Superior temporal gyrus (tissue), 1 donor: ENCODE results near the gene PSG6.
"Not testable (repeated sequence)": the region's sequence is repeated elsewhere in the genome, so short reads cannot be mapped to it uniquely, and the experiment has no call there.

ENCODE experiments used
- DNase-seq: peaks from one replicate; pipeline ENCODE4 v3.0.0-alpha.2; 2016; ENCODE audit errors: extremely low spot score

Gene PSG6

DNA sequence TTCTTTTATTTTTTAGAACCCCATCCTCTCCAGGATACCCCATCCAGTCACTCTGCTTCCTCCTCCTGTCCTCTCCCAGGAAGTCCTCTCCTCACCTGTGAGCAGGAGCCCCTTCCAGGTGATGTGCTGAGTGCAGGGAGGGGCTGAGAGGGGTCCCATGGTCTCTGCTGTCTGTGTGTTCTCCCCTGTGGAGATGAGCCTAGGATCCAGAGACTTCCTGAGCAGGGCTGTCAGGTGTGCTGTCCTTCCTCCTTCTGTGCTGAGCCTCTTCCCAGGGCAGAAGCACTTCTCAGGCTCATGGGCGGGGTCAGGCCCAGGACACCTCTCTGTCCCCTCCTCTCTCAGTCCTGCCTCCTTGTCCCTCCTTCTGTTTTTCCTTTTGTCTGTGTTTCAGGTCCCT is at the start of gene PSG6:
Gene PSG6 (minus strand): TSS at position 261 of the 400 bp plus-strand sequence. CDS start 102 bp downstream, at position 159.
- DNase-seq = not testable (repeated sequence)

DNA sequence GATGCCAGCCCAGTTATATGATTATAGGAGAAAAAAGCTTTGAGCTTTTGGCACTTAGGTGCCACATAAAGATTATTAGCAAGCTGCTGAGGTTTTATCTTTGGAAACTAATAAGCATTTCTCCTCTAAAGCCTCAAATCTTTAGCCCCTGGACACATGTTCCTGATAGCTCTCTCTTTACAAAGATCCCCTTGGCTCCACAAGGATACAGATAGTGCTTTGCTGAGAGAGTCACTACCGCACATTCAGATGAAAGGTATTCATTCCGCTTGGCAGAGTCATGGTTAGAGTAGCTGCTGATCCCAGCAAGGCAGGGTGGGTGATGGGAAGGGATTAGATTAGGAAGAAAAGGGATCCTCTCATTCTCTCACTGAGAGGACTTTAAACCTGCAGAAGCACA is 47.5 kb upstream of the PSG6 start:
- DNase-seq = no peak

DNA sequence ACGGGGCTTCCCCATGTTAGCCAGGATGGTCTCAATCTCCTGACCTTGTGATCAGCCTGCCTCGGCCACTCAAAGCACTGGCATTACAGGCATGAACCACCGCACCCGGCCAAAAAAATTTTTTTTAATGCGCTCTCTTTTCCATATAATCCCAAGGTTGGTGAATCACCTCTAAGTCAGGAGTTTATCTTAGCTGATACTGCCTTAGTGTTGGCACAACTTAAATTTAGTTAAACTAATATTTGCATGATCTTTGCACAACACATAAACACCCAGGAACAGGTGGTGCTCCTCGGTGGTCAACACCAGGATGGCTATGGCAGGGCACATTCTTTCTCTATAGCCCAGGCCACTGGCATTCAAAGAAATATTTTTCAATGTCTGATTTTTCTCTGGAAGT is 43.4 kb upstream of the PSG6 start:
- DNase-seq = no peak

DNA sequence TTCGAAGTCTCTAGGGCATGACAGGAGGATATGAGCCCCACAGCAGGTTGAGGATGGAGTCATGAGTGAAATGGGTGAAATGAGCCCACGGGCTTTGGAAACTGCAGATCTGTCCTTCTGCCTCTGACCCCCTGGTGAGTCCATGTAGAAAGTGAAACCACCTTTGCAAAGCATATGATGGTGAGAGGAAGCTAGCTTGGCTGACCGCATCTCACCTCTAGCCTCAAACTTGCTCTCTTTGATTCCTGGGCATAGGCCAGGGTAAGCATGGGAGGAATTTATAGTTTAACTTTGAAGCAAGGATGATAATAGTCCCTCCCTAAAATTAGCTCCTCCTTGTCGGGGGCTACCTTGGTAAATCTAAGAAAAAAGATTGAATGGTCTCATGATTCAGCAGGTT is 34.4 kb upstream of the PSG6 start:
- not testable (repeated sequence) for DNase-seq

DNA sequence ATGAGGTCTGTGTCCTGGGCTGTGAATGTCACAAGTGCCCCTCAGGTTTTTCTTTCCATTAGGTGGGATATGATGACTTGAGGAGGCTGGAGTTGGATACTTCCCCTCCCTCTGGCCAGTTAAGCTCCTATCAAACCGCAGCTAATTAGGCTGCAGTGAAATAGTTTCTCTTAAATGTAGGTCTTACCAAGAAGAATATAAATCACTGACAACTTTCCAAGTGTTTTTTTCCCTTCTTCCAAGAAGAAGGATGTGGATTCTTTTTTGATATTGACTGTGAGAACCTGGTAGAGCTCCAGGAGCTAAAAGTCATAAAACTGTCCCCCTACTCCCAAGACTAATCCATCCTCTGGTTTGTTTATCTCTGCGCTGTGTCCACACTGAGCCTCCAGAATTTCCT is 33.8 kb upstream of the PSG6 start:
- DNase-seq = not testable (repeated sequence)

DNA sequence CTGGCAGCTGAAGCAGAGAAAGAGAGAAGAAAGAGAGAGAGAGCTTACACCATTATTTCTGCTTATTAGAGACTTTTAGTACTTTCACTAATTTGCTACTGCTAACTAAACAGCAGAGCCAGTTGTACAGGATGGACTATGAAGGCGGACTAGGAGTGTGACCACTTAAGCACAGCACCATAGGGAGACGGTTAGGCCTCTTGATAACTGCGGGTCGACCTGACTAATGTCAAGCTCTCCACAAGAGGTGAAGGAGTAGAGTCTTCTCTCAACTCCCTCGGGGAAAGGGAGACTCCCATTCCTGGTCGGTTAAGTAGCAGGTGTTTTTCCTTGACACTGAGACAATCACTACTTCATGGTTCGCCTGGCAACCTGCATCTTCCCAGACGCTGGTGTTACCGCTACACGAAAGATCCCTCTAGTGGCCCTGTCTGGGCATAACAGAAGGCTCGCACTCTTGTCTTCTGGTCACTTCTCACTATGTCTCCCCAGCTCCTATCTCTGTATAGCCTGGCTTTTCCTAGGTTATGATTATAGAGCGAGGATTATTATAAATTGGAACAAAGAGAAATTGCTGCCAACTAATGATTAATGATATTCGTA is 24.6 kb upstream of the PSG6 start:
- no peak for DNase-seq

DNA sequence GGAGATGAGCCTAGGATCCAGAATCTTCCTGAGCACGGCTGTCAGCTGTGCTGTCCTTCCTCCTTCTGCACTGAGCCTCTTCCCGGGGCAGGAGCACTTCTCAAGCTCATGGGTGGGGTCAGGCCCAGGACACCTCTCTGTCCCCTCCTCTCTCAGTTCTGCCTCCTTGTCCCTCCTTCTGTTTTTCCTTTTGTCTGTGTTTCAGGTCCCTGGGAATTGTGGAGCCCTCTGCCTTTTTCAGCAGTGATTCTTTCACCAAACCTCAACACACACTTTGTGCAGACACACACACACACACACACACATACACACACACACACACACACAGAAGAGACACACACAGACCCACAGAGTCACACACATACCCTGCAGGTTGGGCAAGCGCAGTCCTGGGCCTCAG is 19.4 kb upstream of the PSG6 start, which contains the start of gene PSG7:
Gene PSG7 (minus strand): TSS at position 101 of the 400 bp plus-strand sequence. CDS start 131 bp downstream, outside the sequence.
- DNase-seq = not testable (repeated sequence)

DNA sequence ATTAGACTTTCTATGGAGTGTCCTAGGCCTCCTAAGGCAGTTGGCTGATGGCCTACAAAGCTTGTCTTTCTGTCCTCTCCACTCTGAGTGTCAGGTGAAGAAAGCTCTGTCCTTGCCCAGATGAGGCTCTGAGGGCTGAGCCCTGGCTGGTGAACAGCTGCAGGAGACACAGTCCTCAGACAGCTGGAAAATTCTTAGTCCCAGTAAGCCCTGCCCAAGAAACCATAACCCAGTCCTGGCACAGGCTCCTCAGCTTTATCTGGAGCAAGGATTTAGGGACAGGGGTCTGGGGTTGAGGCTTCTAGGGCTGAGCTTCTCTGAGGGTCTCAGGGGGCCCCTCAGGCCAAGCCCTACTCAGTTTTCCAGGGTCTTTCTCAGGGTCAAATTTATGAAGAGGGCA is 17.0 kb upstream of the PSG6 start:
- DNase-seq = not testable (repeated sequence)

DNA sequence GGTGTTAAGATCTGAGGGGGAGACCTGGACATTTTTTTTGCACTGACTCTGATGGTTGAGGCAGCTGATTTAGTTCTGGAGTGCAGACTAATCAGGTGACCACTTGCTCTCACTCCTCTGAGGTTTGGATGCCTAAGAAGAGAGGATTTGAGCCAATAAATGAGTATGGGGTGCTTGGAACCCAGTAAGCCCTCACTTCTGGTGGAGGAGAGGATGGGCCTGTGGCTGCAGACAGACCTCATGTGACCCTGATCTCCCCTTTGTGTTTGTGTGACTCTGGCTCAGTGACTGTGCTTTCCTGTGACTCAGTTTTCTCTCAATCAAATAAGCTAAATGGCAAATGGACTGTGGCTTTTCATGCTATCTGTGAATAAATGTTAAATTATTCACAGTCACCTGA is 16.5 kb upstream of the PSG6 start:
- not testable (repeated sequence) for DNase-seq

DNA sequence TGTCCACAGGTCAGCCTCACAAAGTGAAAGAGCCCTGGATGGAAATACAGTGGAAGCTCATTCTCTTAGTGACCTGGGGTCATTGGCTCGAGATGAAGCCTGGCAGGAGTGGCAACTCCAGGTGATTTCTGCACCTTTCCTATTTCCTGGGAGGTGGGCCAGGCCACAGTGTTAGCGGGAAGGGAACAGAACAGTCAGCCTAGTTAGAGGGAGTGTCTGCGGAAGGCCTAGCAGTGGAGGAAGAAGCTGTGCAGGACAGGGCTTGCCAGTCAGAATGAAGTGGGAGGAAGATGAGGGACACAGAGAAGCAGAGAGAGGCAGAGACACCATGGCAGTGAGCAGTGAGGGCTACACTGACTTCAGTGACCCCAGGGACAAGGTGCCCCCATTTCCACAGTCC is 15.7 kb upstream of the PSG6 start:
- not testable (repeated sequence) for DNase-seq

DNA sequence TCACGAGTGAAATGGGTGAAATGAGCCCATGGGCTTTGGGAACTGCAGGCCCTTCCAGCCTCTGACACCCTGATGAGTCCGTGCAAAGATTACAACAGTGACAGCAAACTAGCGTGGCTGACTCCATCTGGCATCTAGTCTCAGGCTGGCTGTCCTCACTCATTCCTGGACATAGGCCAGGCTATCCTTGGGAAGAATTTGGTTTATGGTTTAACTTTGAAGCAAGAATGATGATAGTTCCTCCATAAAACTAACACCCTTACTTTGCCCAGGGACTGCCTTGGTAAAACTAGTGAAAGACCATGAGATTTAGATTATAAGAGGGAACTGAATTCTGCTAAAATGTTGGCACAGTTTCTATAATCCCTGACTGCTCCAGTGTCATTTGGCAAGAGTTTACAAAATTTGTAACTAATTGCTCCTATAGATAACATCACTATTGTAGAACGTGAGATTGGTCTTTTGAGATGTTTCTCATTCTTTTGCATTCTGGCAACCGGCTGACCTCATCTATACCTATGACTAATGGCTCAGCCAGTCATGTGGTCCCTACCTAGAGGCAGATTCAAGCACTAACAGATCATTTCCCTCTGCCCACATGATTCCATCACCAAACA is 14.9 kb upstream of the PSG6 start:
- peak; percentile 10 for DNase-seq

DNA sequence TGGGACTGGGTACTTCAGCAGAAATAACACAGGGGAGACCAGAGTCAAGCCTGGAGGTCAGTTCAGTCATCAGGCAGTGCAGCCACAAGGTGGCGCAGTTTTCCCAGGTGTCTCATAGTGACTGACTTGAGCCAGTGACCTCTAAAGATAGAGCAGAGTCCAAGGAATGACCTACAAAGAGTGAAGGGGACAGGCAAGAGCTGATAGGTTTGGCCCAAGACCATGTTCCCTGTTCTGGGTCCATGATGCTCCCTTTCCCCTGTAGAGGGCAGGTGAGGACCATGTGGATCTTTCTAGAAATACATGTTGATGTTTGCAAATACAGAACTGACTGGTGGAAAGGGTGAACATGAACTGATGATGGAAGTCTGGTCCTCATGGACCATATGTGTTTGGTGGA is 12.5 kb upstream of the PSG6 start:
- DNase-seq = not testable (repeated sequence)

DNA sequence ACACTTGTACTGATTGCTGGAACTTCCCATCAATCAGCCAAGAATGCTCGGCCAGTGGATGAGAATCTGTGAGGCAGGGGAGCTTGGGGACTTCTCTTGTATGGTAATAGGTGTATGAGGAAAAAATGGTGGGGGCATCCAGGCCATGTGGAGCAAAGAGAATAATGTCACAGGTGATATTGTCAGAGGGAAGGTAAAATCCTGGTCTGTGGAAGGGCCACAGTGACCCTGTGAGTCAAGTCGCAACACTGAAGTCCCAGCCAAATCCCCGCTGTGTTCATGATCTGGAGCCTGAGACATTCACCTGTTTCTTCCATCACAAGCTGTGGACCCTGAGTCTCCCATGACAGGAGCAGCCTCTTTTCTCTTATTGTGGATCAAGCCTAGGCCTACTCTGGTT is 11.2 kb upstream of the PSG6 start:
- no peak for DNase-seq

DNA sequence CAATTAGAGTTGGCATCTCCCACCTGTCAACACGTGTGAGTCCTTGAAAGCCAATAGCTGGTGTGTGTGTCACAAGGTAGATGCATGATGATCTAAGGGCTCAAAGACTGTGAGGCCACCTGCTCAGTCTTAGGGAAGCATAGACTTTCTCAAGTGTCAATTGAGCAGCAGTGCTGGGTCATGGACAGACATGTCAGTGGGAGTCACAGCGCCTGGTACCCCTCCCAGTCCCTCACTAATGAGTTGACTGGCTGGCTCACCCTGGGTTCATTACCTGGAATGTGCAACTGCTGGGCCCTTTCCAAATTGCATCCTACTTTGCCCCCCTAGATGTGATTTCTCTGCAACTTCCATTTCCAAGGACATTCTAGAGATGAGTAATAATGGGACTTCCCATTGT is 9.1 kb upstream of the PSG6 start:
- no peak for DNase-seq

DNA sequence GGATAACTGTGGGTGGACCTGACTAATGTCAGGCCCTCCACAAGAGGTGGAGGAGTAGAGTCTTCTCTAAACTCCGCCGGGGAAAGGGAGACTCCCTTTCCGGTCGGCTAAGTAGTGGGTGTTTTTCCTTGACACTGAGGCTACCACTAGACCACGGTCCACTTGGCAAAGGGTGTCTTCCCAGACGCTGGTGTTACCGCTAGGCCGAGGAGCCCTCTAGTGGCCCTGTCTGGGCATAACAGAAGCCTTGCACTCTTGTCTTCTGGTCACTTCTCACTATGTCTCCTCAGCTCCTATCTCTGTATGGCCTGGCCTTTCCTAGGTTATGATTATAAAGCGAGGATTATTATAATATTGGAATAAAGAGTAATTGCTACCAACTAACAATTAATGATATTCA is 5.4 kb upstream of the PSG6 start:
- DNase-seq = peak; percentile 14

DNA sequence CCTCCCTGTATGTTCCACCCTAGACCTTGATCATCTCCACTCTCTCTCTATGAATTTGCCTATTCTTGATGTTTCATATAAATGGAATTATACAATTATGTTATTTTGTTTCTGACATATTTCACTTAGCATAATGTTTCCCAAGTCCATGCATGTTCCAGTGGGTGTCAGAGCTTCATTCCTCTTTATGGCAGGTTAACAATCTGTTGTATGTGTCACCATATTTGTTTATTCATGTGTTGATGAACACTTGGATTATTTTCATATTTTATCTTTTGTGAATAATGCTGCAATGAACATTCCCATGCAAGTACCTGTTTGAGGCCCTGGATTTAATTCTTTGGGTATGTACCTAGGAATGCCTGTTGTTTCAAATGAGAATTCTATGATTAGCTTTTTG is 3.3 kb upstream of the PSG6 start:
- not testable (repeated sequence) for DNase-seq

DNA sequence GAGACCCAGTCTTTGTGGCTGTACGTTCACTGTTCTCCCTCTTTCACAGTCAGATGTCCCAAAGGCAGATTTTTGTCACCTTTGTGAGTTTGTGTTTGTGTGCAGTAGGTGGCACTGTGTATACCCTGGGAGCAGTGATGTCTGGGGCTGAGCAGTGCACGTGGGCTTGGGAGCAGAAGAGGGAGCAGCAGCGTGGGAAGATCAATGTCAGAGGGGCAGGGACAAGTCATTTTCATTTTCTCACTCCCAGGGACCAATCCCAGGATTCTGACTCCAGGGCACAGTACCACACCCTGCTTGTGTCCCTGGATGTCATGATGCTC is 2.0 kb upstream of the PSG6 start:
- no peak for DNase-seq

DNA sequence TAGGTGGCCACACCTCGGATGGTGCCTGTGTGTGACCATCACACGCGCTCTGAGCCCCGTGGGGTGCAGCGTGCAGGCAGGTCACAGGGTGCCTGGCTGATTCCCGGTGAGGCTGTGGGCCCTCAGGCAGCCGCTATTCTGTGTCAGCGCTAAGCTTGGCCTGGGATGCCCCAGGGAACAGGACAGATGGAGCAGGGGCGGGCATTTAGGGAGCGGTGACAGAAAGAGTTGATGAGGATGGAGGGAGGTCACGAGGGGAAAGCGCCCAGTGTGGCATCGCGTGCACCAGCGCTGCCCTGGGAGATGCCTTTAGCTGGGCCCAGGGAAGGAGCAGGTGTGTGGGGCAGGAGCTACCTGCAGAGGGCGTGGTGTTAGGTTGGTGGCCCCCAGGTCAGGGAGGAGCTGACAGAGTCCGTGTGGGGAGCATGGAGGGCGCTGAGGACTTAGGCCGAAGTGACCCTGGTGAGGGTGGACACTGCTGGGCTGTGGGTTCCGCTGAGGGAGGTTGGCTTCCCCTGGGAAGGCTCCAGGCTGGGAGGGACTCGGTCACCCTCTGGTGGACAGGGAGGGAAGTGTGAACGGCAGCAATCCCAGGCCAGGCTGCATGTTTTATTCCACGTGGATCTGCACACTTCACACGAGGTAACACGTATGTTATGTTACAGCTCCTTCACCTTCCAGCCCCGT is 1.5 kb upstream of the PSG6 start:
- not testable (repeated sequence) for DNase-seq

DNA sequence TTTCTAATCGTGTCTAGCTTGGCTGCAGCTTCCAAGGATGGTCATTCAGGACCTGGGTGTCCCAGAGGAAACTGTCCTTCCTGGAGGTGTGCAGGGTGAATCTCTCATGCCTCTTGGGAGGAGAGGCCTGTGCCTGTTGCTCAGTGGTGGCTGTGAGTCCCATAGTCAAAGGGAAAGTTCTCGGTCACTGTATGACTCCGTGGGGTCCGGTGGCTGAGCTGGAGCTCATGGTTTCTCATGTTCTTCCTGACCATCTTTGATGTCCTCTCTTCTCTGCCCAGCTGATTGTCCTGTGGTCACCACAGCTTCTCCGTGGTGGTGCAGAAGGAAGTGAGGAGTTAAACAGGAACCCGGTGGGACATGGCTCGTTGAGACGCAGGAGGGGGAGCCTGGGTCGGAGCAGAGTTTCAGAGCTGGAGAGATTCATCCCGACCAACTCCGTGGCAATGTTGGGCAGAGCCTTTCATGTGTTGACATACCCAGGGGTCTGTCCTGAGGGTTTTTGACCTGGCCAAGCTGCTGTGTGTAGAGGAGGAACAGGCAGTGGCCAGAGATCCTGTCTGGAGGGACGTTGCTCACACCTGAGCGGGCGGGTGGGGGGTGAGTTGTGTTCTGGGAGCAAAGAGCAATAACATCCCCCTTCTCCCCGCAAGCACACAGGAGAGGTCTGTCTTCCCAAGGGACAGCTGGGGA is 829 bp upstream of the PSG6 start:
- not testable (repeated sequence) for DNase-seq

DNA sequence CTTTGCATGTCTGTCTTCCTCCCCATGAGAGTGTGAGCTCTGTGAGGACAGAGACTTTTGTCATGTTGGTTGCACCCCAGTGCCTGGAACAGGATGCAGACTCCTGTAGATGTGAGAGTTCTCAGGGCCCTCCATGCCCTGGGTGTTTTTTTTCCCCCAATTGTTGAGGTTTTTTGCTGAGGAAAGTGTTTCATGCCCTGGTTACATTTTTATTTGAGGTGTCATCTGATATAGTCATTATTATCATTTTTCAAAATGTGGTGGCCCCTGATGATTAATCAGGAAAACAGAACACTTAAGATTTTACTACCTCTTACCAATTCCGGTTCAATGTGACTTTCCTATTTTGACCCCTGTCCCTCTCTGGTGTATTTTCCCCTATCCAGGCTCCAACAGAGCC is 763 bp downstream of the PSG6 start:
- DNase-seq = not testable (repeated sequence)

DNA sequence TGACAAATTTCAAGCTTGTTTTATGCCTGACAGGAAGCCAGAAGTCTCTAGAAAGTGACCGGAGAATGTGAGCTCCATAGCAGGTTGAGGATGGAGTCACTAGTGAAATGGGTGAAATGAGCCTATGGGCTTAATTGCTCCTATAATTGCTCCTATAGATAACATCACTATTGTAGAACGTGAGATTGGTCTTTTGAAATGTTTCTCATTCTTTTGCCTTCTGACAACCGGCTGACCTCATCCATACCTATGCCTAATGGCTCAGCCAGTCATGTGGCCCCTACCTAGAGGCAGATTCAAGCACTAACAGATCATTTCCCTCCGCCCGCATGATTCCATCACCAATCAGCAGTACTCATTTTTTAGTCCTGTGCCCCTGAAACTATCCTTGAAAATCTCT is 4.2 kb downstream of the PSG6 start:
- not testable (repeated sequence) for DNase-seq

DNA sequence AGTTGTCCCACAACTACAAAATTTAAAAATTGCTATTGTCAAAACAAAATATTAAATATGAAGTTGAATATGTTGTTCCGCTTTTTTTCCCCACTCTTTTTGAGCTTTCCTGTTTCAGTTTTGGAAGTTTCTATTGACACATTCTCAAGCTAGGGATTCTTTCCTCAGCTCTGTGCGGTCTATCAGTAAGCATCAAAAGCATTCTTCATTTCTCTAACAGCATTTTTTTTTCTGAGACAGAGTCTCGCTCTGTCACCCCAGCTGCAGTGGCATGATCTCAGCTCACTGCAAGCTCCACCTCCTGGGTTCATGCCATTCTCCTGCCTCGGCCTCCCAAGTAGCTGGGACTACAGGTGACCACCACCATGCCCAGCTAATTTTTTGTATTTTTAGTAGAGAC is 4.8 kb downstream of the PSG6 start:
- not testable (repeated sequence) for DNase-seq

DNA sequence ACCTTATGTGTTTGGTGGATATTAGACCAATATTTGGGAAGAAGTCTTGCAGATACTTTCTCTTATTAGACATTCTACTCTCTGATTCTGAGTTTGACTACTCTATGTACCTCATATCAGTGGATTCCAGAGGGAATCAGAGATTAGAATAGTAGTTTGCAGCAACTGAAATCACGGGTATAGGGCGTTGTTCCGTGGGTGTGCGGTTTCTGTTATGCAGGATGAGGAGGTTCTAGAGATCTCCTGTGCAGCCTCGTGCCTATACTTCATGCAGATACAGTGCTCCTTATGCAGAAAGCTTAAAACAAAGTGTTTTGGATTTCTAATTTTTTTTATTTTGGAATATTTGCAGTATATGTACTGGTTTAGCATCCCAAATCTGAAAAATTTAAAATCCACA is 6.0 kb downstream of the PSG6 start:
- not testable (repeated sequence) for DNase-seq
